Hippocampal formation (tissue), 2 donors: Measurements from ENCODE around the gene CNOT8.

Experiments used
- DNase-seq, 2 donors: peaks; one replicate each; lab custom pipeline; 2025; lab: John Stamatoyannopoulos, UW

Gene CNOT8

DNA sequence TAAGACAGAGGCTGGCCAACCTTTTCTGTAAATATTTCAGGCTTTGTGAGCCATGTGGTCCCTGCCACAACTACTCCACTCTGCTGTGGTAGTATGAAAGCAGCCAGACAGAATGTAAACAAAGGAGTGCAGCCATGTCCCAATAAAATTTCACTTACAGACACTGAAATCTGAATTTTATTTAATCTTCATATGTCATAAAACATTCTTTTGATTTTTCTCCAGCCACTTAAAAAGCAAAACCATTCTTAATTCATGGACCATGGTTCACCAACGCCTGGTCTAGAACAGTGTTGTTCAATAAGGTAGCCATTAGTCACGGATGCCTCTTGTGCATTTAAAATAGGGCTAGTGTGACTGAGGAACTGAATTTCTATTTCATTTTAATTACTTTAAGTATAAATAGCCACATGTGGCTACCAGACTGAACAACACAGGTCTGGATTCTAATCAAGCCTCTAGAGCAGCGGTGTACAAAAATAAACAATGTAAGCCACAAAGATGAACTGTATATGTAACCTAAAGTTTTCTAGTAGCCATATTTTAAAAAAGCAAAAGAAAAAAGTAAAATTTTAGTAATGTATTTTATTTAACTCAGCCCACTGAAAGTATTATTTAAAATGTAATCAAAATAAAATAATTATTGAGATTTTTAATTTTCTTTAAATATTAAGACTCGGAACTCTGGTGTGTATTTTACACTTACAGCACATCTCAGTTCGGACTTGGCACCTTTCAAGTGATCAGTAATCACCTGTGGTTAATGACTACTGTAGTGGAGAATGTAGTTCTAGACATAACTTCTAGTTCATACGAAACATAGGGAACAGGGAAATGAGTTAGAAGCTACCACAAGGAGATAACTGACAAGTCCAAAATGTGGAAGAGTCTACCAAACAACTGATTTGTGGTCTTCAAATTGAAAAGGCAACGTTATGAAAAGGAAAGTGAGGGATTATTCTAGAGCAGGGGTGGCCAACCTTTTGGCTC is 65.3 kb downstream of the CNOT8 start:
- DNase-seq = no peak
